ENCODE measurements around the gene RBM38.

The RBM38 gene

GRCh38 chr20:57433657-57434389 is 42.6 kb downstream of the RBM38 start:
- TF ChIP-seq CTCF (IDR thresholded peaks at IDR 0.05; ENCODE audit: low read depth, low read length): no peak
- in situ Hi-C loops (cut with HindIII; ENCODE audit: low sequenced_read_pairs): no loop called here
- no peak for DNase-seq (ENCODE audit: low read depth, low spot score)
- H3K4me3 ChIP-seq (ENCODE audit: low read depth, low read length): no peak overlapping the region

- DNase-seq (ENCODE audit: low read depth, low spot score): no peak
- in situ Hi-C loops (cut with HindIII; ENCODE audit: low sequenced_read_pairs): no loop called here
- no peak overlapping the region for H3K4me3 ChIP-seq (ENCODE audit: low read depth, low read length)
- no peak for TF ChIP-seq CTCF (IDR thresholded peaks at IDR 0.05; ENCODE audit: low read depth, low read length)
Observed at GRCh38 chr20:57434390-57434700, 43.1 kb downstream of the RBM38 start.

- TF ChIP-seq CTCF (IDR thresholded peaks at IDR 0.05; ENCODE audit: low read depth, low read length): no peak
- H3K4me3 ChIP-seq (ENCODE audit: low read depth, low read length): no peak overlapping the region
- no peak for DNase-seq (ENCODE audit: low read depth, low spot score)
- in situ Hi-C loops (cut with HindIII; ENCODE audit: low sequenced_read_pairs): no loop called here
Observed at GRCh38 chr20:57435105-57435497, 43.9 kb downstream of the RBM38 start.

- peak; percentile 29 for DNase-seq (ENCODE audit: low read depth, low spot score)
- H3K4me3 ChIP-seq (ENCODE audit: low read depth, low read length): no peak overlapping the region
- no peak for TF ChIP-seq CTCF (IDR thresholded peaks at IDR 0.05; ENCODE audit: low read depth, low read length)
- in situ Hi-C loops (cut with HindIII; ENCODE audit: low sequenced_read_pairs): no loop called here
Observed at GRCh38 chr20:57435498-57436222, 44.5 kb downstream of the RBM38 start.

GRCh38 chr20:57436223-57436545 is 45.0 kb downstream of the RBM38 start:
- in situ Hi-C loops (cut with HindIII; ENCODE audit: low sequenced_read_pairs): no loop called here
- DNase-seq (ENCODE audit: low read depth, low spot score): no peak
- H3K4me3 ChIP-seq (ENCODE audit: low read depth, low read length): no peak overlapping the region
- TF ChIP-seq CTCF (IDR thresholded peaks at IDR 0.05; ENCODE audit: low read depth, low read length): no peak

GRCh38 chr20:57437267-57437666 is 46.1 kb downstream of the RBM38 start:
- no peak overlapping the region for H3K4me3 ChIP-seq (ENCODE audit: low read depth, low read length)
- DNase-seq (ENCODE audit: low read depth, low spot score): no peak
- in situ Hi-C loops (cut with HindIII; ENCODE audit: low sequenced_read_pairs): no loop called here
- TF ChIP-seq CTCF (IDR thresholded peaks at IDR 0.05; ENCODE audit: low read depth, low read length): no peak

Data from astrocyte of the spinal cord (primary cell).